Measurements from ENCODE around the gene ARHGAP28. TPM values are rescaled to one million over a fixed set of nuclear protein-coding genes. Genes with fewer than 3 reads are reported as not detected.

ARHGAP28 gene, protein sequence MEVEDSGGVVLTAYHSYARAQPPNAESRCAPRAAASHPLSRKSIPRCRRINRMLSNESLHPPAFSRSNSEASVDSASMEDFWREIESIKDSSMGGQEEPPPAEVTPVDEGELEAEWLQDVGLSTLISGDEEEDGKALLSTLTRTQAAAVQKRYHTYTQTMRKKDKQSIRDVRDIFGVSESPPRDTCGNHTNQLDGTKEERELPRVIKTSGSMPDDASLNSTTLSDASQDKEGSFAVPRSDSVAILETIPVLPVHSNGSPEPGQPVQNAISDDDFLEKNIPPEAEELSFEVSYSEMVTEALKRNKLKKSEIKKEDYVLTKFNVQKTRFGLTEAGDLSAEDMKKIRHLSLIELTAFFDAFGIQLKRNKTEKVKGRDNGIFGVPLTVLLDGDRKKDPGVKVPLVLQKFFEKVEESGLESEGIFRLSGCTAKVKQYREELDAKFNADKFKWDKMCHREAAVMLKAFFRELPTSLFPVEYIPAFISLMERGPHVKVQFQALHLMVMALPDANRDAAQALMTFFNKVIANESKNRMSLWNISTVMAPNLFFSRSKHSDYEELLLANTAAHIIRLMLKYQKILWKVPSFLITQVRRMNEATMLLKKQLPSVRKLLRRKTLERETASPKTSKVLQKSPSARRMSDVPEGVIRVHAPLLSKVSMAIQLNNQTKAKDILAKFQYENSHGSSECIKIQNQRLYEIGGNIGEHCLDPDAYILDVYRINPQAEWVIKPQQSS
- 1 to 10 TPM; 3.6 to 7.8 (median 6.0) TPM for total RNA-seq

DNA sequence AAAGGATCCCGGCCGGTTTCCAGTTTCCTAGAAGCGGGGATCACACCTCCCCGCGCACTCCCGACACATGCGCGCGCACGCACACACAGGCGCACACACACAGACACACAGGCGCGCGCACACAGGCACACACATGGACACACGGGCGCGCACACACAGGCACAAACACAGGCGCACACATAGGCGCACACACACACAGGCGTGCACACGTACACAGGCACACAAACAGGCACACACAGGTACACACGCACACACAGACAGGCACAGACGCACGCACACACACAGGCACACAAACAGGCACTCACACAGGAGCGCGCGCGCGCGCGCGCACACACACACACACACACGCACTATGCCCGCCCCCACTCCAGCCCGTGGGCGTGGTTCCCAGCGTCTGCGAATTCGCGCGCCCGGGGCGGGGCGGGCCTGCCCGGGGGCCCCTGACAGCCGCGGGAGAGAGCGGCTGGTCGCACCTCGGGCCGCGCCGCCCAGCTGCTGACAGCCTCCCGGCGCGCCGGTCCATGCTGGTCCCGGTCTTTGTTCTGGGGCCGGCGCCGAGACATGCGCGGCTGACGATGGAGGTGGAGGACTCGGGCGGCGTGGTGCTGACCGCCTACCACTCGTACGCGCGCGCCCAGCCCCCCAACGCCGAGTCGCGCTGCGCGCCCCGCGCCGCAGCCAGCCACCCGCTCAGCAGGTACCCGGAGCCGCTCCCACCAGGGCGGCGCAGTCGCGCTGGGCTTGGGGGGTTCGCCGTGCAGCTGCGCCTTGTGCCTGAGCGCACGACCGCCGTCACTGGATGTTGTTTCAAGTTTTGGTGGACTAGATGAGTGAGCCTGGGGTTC is at the start of gene ARHGAP28:
Gene ARHGAP28, plus strand, starts transcription at position 470 of the 845 bp plus-strand sequence. Its CDS starts 106 bp downstream, at position 576.
- DNase-seq (ENCODE audit: low spot score in 2 of 2) = peak; percentile 41 to 75
- Histone ChIP-seq H3K27me3 (no peaks in the 10 kb centered on the region), H3K27ac (peak within 1 kb of the TSS; percentile 76 to 89 (median 82)), H3K9me3 (no peaks in the 10 kb centered on the region), H3K4me1 (peaks cover 0 to 30% (median 3%) of the 10 kb centered on the region in 4 donors), H3K4me3 (peak within 1 kb of the TSS; percentile 33 to 71 (median 62)), H3K36me3 (no peaks in the 10 kb centered on the region)
- 0 to 1% methylated on average over 46 to 47 of the region's 96 CpGs for WGBS, 2 donors
- no peak for TF ChIP-seq POLR2A (IDR thresholded peaks at IDR 0.05)
- TF ChIP-seq, protein P1, sequence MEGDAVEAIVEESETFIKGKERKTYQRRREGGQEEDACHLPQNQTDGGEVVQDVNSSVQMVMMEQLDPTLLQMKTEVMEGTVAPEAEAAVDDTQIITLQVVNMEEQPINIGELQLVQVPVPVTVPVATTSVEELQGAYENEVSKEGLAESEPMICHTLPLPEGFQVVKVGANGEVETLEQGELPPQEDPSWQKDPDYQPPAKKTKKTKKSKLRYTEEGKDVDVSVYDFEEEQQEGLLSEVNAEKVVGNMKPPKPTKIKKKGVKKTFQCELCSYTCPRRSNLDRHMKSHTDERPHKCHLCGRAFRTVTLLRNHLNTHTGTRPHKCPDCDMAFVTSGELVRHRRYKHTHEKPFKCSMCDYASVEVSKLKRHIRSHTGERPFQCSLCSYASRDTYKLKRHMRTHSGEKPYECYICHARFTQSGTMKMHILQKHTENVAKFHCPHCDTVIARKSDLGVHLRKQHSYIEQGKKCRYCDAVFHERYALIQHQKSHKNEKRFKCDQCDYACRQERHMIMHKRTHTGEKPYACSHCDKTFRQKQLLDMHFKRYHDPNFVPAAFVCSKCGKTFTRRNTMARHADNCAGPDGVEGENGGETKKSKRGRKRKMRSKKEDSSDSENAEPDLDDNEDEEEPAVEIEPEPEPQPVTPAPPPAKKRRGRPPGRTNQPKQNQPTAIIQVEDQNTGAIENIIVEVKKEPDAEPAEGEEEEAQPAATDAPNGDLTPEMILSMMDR (IDR thresholded peaks at IDR 0.05) = peak in 2 of 5 experiments; percentile 29
- no peak for TF ChIP-seq EP300 (IDR thresholded peaks at IDR 0.05)

DNA sequence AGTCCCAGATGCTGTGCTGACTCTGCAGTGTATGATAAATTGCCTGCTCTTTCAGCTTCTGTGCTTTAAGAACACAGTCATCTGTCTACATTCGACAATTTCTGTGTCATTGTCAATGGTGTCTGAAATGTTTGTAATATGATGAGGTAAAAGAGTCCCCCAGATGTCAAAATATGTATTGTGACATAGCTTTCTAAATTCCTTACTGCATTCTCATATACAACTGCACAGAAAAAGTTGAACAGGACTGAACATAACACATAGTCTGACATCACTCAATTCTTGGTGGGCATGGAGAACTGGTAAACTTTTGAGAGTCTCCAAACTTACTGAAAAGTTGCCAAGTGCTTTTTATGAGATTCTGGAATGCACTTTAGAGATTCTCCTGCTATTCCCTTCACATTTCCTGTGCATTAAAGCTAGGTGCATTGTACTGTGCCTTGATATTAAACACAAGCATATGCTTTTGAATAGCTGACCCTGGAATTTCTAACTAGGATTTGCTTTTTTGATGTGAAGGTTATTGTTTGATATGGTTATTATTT is 48.1 kb upstream of the ARHGAP28 start:
- TF ChIP-seq EP300 (IDR thresholded peaks at IDR 0.05) (no peak), POLR2A (IDR thresholded peaks at IDR 0.05) (no peak)
- TF ChIP-seq, protein P1 (IDR thresholded peaks at IDR 0.05) = no peak
- Histone ChIP-seq H3K36me3 (no peaks in the 10 kb centered on the region), H3K27ac (no peak overlapping the region), H3K4me3 (no peak overlapping the region), H3K9me3 (no peaks in the 10 kb centered on the region), H3K4me1 (no peaks in the 10 kb centered on the region), H3K27me3 (no peaks in the 10 kb centered on the region)
- 44 to 72% methylated on average over 1 of the region's 1 CpG for WGBS, 2 donors
- no peak for DNase-seq (ENCODE audit: low spot score in 2 of 2)

DNA sequence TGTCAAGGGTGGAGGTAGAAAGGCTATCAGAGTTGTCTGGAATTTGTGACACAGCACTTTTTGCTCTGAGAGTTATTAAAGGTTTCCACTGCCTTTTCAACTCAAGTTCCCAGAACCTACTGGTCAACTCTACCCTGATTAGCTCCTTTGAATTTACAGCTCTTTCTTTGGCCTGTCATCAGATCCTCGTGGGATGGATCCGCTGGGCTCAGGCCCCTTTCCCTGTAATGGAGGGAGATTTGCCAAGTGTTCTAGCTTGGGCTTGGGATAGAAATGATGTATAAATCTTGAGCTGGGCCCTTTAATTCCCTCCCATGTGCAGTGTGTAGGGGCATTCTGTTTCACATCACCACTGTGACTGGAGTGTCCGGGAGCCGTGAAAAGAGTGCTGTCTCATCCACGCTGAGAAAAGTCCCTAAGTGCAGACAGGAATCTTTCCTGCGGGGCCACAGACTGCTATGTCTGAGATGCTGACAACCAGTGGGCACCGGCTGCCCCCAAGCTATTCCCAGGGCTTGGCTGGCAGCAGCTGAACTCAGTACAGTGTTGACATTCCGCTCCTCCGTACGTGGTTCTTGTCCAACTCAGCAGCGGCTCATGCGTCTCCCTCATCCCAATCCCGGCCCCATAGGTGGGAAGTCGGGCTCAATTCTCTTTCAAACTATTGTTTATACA is 46.9 kb upstream of the ARHGAP28 start:
- Histone ChIP-seq H3K36me3 (no peaks in the 10 kb centered on the region), H3K27ac (no peak overlapping the region), H3K4me3 (no peak overlapping the region), H3K4me1 (no peaks in the 10 kb centered on the region), H3K27me3 (no peaks in the 10 kb centered on the region), H3K9me3 (no peaks in the 10 kb centered on the region)
- 67 to 69% methylated on average over 14 of the region's 14 CpGs for WGBS, 2 donors
- TF ChIP-seq, protein P1 (IDR thresholded peaks at IDR 0.05) = no peak
- no peak for TF ChIP-seq POLR2A (IDR thresholded peaks at IDR 0.05)
- no peak for TF ChIP-seq EP300 (IDR thresholded peaks at IDR 0.05)
- DNase-seq (ENCODE audit: low spot score in 2 of 2) = no peak

DNA sequence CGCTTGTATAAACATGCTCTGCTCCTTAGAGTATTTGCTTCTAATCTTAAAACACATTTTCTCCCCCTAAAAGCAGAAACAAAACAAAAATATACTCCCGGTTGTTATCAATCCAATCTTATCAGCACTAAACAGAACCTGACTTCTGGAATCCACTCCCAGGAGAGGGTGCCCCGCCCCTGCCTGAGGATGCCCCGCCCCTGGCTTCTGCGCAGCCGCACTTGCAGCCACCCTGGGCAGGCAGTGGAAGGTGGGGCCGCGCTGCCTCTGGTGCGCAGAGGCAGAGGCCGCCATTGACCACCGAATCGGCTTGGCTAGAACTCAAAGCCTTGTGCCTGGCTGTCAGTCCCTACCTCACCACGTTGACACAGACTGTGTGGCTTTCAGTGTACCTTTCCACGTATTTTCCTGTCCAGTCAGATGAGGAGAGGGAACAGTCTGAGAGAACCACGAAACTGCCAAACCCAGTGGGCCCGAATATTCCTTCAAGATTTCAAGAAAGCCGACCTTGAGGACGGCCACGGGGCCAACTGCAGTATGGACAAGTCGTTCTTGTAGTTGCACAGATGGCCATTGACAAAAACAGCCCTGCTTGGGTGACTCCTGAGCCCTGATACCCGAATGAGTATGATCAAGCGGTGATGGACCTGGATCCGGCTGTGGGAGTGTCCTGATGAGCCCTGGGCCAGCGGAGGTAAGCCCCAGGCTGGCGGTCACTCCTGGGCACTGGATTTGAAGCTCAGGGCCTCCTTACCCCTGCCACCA is 46.2 kb upstream of the ARHGAP28 start:
- no peak for DNase-seq (ENCODE audit: low spot score in 2 of 2)
- no peaks in the 10 kb centered on the region for H3K9me3 ChIP-seq
- H3K4me1 ChIP-seq = no peaks in the 10 kb centered on the region
- WGBS, 2 donors = 83 to 88% methylated on average over 25 of the region's 25 CpGs
- TF ChIP-seq POLR2A (IDR thresholded peaks at IDR 0.05) = no peak
- TF ChIP-seq, protein P1 (IDR thresholded peaks at IDR 0.05) = no peak
- TF ChIP-seq EP300 (IDR thresholded peaks at IDR 0.05) = no peak
- H3K27me3 ChIP-seq = no peaks in the 10 kb centered on the region
- H3K4me3 ChIP-seq = no peak overlapping the region
- H3K36me3 ChIP-seq = no peaks in the 10 kb centered on the region
- H3K27ac ChIP-seq = no peak overlapping the region
